Right atrium auricular region (tissue), 2 donors: ENCODE data around the gene GFY. TPM values are rescaled to one million over a fixed set of nuclear protein-coding genes. Genes with fewer than 3 reads are reported as not detected.

Source experiments
- DNase-seq: peaks from one replicate; pipeline ENCODE4 v3.0.0-alpha.2; 2019; ENCODE audit warnings: low spot score
- H3K27ac ChIP-seq, 2 donors: fragments of 200-600 bp; sonication (generic); 1 replicate in 1 of 2; 2 replicates in 1 of 2; pipeline ENCODE4 v1.5.1; 2016 to 2019
- H3K27me3 ChIP-seq, 2 donors: fragments of 200-600 bp; sonication (generic); one replicate each; pipeline versions ENCODE4 v1.5.1 to v1.6.0; 2017 to 2019
- H3K36me3 ChIP-seq: fragments of 200-600 bp; sonication (generic); one replicate; pipeline ENCODE4 v1.5.1; 2016
- H3K4me1 ChIP-seq, 2 donors: fragments of 200-600 bp; sonication (generic); one replicate each; pipeline versions ENCODE4 v1.5.1 to v1.6.0; 2017 to 2019
- H3K4me3 ChIP-seq, 2 donors: fragments of 200-600 bp; sonication (generic); 1 replicate in 1 of 2; 2 replicates in 1 of 2; pipeline ENCODE4 v1.5.1; 2017 to 2019; ENCODE audit warnings: mild to moderate bottlenecking in 1 of 2, moderate library complexity in 1 of 2
- H3K9me3 ChIP-seq, 2 donors: fragments of 200-600 bp; sonication (generic); one replicate each; pipeline ENCODE4 v1.5.1; 2019
- total RNA-seq, 2 donors: library from RNA; depleted of rRNA; stranded (reverse); fragments of >200 nt; gene quantifications; one replicate each; pipeline ENCODE4 v1.1.0, GENCODE V29; 2016
- TF ChIP-seq, protein P1 (sequence below), 2 donors: fragments of 200-600 bp; sonication (generic); IDR thresholded peaks; one replicate each; pipeline ENCODE4 v1.5.1; 2019; ENCODE audit warnings: antibody characterized with exemption in 2 of 2

Gene GFY
- total RNA-seq, 2 donors from 2014 or later: not detected

DNA sequence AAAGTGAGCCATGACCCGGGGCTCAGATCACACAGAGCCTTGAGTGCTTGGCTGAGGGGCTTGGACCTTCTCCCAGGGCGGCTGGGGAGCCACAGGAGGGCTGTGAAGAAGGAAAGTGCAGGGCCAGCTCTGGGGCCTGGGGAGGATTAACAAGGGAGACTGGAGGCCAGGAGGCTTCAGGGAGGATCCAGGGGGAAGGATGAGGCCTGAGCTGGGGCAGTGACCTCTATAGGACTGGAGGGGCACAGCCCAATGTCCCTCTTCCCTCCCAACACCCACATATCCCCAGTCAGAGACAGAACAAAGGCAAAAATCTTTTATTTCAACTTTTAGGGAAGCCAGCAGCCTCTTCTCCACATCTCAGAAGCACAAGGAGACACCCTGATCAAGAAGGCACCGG lies 20.8 kb downstream of the GFY start:
- Histone ChIP-seq H3K27ac (no peak overlapping the region), H3K36me3 (peaks cover 5% of the 10 kb centered on the region), H3K27me3 (no peaks in the 10 kb centered on the region), H3K4me3 (no peak overlapping the region), H3K4me1 (peaks cover 0 to 22% of the 10 kb centered on the region in 2 donors), H3K9me3 (no peaks in the 10 kb centered on the region)
- no peak for DNase-seq
- TF ChIP-seq, protein P1, sequence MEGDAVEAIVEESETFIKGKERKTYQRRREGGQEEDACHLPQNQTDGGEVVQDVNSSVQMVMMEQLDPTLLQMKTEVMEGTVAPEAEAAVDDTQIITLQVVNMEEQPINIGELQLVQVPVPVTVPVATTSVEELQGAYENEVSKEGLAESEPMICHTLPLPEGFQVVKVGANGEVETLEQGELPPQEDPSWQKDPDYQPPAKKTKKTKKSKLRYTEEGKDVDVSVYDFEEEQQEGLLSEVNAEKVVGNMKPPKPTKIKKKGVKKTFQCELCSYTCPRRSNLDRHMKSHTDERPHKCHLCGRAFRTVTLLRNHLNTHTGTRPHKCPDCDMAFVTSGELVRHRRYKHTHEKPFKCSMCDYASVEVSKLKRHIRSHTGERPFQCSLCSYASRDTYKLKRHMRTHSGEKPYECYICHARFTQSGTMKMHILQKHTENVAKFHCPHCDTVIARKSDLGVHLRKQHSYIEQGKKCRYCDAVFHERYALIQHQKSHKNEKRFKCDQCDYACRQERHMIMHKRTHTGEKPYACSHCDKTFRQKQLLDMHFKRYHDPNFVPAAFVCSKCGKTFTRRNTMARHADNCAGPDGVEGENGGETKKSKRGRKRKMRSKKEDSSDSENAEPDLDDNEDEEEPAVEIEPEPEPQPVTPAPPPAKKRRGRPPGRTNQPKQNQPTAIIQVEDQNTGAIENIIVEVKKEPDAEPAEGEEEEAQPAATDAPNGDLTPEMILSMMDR (IDR thresholded peaks at IDR 0.05): no peak

- DNase-seq: no peak
- H3K36me3 ChIP-seq: peaks cover 5% of the 10 kb centered on the region
- H3K9me3 ChIP-seq: no peaks in the 10 kb centered on the region
- H3K4me1 ChIP-seq: peaks cover 0 to 18% of the 10 kb centered on the region in 2 donors
- H3K4me3 ChIP-seq: no peak overlapping the region
- TF ChIP-seq, protein P1 (IDR thresholded peaks at IDR 0.05): no peak
- no peaks in the 10 kb centered on the region for H3K27me3 ChIP-seq
- H3K27ac ChIP-seq: no peak overlapping the region
These were observed 22.6 kb downstream of the GFY start for GRCh38 chr19:49447485-49448431.

DNA sequence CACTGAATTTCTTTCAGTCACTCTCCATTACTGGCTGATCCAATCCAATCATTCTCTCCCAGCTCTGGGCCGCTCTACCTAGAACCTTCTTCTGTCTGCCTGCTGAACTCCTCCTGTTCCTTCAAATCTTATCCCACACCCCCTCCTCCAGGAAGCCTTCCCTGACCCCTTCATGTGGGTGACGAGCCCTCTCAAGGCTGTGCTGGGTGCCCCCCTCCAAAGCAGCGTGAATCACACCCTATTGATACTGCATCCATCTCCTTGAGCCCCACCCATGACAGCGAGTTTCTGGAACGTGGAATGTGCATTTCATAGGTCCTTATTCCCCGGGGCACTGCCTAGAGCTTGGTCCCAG lies 23.2 kb downstream of the GFY start:
- H3K4me1 ChIP-seq: peaks cover 0 to 18% of the 10 kb centered on the region in 2 donors
- TF ChIP-seq, protein P1 (IDR thresholded peaks at IDR 0.05): no peak
- no peak for DNase-seq
- no peak overlapping the region for H3K27ac ChIP-seq
- H3K27me3 ChIP-seq: no peaks in the 10 kb centered on the region
- H3K4me3 ChIP-seq: no peak overlapping the region
- H3K9me3 ChIP-seq: no peaks in the 10 kb centered on the region
- peaks cover 5% of the 10 kb centered on the region for H3K36me3 ChIP-seq

GRCh38 chr19:49450405-49450804 lies 25.2 kb downstream of the GFY start:
- TF ChIP-seq, protein P1 (IDR thresholded peaks at IDR 0.05): no peak
- Histone ChIP-seq H3K9me3 (no peaks in the 10 kb centered on the region), H3K4me1 (peaks cover 0 to 27% of the 10 kb centered on the region in 2 donors), H3K36me3 (peaks cover 5% of the 10 kb centered on the region), H3K27ac (no peak overlapping the region), H3K27me3 (no peaks in the 10 kb centered on the region), H3K4me3 (no peak overlapping the region)
- no peak for DNase-seq

DNA sequence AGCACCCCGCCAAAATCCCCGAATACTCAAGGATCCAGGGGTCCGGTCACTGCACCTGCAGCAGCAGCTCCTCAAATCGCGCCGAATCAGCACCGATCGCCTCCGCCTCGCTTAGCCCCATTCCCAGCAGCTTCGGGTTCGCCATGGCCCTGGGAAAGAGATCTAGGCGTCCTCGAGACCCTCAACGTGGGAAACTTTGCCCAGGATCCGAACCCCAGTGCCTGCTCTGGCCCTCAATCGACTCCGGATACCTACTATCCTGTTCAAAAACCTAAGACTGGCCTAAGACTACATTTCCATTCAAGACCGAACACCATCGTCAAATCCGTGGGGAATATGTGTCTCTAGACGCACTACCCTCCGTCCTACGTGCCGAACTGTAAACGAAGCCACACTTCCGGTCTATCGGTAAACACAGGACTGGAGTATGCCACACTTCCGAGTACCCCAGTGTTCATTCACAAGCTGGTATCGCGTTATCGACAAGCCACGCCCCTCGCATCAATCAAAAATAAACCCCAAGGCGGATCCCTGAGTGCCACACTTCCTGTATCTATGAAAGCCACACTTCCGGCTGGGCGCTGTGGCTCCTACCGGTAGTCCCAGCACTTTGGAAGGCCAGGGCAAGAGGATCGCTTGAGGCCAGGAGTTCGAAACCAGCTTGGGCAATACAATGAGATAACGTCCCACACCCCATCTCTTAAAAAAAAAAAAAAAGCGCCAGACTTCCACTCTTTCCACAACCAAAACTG lies 26.4 kb downstream of the GFY start, which contains the start of gene PIH1D1:
Gene PIH1D1 (minus strand): TSS at position 385 of the 752 bp plus-strand sequence. CDS start 240 bp downstream, at position 145.
- Histone ChIP-seq H3K4me1 (peaks cover 0 to 27% of the 10 kb centered on the region in 2 donors), H3K9me3 (no peaks in the 10 kb centered on the region), H3K36me3 (peaks cover 5% of the 10 kb centered on the region), H3K4me3 (peak within 1 kb of the TSS; percentile 65 to 82), H3K27me3 (no peaks in the 10 kb centered on the region), H3K27ac (peak within 1 kb of the TSS; percentile 89 to 95)
- TF ChIP-seq, protein P1 (IDR thresholded peaks at IDR 0.05): peak in 1 of 2 donors; percentile 47
- peak; percentile 99 for DNase-seq
